Astrocyte (in vitro differentiated cells and primary cell): Measurements from ENCODE around the gene ZNF19. TPM values are rescaled to one million over a fixed set of nuclear protein-coding genes. Genes with fewer than 3 reads are reported as not detected.

Experiments used
- DNase-seq: peaks from one replicate; pipeline ENCODE4 v3.0.0-alpha.2; 2010; ENCODE audit warnings: low read depth
- FAIRE-seq: peaks from 2 replicates; lab custom pipeline; 2011; peaks lifted over from hg19 to GRCh38; lab: Jason Lieb, UNC
- H2AFZ ChIP-seq: 2 replicates; pipeline ENCODE4 v1.6.0; 2012; ENCODE audit warnings: low read depth, low read length, inconsistent platforms
- H3K27ac ChIP-seq: 2 replicates; pipeline ENCODE4 v1.5.1; 2011; ENCODE audit warnings: low read depth, low read length, inconsistent platforms
- H3K27me3 ChIP-seq: 2 replicates; pipeline ENCODE4 v1.6.0; 2011; ENCODE audit warnings: low read length, inconsistent platforms; ENCODE audit not compliant: insufficient read depth
- H3K36me3 ChIP-seq: 2 replicates; pipeline ENCODE4 v1.5.1; 2011; ENCODE audit warnings: low read length, inconsistent platforms; ENCODE audit not compliant: insufficient read depth
- H3K4me1 ChIP-seq: 2 replicates; pipeline ENCODE4 v1.5.1; 2011; ENCODE audit warnings: low read length, inconsistent platforms; ENCODE audit not compliant: insufficient read depth
- H3K4me2 ChIP-seq: 2 replicates; pipeline ENCODE4 v1.6.0; 2012; ENCODE audit warnings: low read length, inconsistent platforms
- H3K4me3 ChIP-seq: 2 replicates; pipeline ENCODE4 v1.5.1; 2011; ENCODE audit warnings: low read depth, mild to moderate bottlenecking, low read length, inconsistent platforms; ENCODE audit not compliant: insufficient read depth
- H3K79me2 ChIP-seq: 2 replicates; pipeline ENCODE4 v1.6.0; 2012; ENCODE audit warnings: mild to moderate bottlenecking, low read length, inconsistent platforms; ENCODE audit not compliant: insufficient read depth
- H3K9ac ChIP-seq: 2 replicates; pipeline ENCODE4 v1.6.0; 2012; ENCODE audit warnings: mild to moderate bottlenecking, low read length, inconsistent platforms
- H3K9me3 ChIP-seq: 2 replicates; pipeline ENCODE4 v1.5.1; 2012; ENCODE audit warnings: low read depth, mild to moderate bottlenecking, low read length, inconsistent platforms; ENCODE audit not compliant: insufficient read depth
- H4K20me1 ChIP-seq: 2 replicates; pipeline ENCODE4 v1.6.0; 2012; ENCODE audit warnings: low read length, inconsistent platforms; ENCODE audit not compliant: insufficient read depth
- H3K27ac Mint-ChIP-seq: one replicate; pipeline ENCODE4 v1.8.0; 2021; ENCODE audit warnings: mild to moderate bottlenecking, mixed read lengths; ENCODE audit not compliant: unreplicated experiment
- H3K27me3 Mint-ChIP-seq: one replicate; pipeline ENCODE4 v1.8.0; 2021; ENCODE audit warnings: low read depth, mixed read lengths; ENCODE audit not compliant: unreplicated experiment
- H3K36me3 Mint-ChIP-seq: one replicate; pipeline ENCODE4 v1.8.0; 2021; ENCODE audit warnings: low read depth, mixed read lengths; ENCODE audit not compliant: unreplicated experiment
- H3K4me1 Mint-ChIP-seq: one replicate; pipeline ENCODE4 v1.8.0; 2021; ENCODE audit warnings: low read depth, mixed read lengths; ENCODE audit not compliant: unreplicated experiment
- H3K4me3 Mint-ChIP-seq: one replicate; pipeline ENCODE4 v1.8.0; 2021; ENCODE audit warnings: mild to moderate bottlenecking, moderate library complexity, mixed read lengths; ENCODE audit not compliant: unreplicated experiment
- H3K9me3 Mint-ChIP-seq: one replicate; pipeline ENCODE4 v1.8.0; 2021; ENCODE audit warnings: mild to moderate bottlenecking, mixed read lengths; ENCODE audit not compliant: unreplicated experiment
- CTCF ChIP-seq: IDR thresholded peaks from 2 replicates; pipeline ENCODE4 v1.5.1; 2011; ENCODE audit warnings: low read depth, mild to moderate bottlenecking, inconsistent platforms, low read length, moderate library complexity; ENCODE audit not compliant: insufficient read depth
- EZH2 ChIP-seq: IDR thresholded peaks from 2 replicates; pipeline ENCODE4 v1.6.1; 2012; ENCODE audit warnings: mild to moderate bottlenecking, low read length, inconsistent platforms; ENCODE audit not compliant: insufficient read depth
- total RNA-seq: library from RNA; stranded (reverse); gene quantifications from 2 replicates; pipeline ENCODE4 v1.2.1, GENCODE V29; 2021

ZNF19 gene
- total RNA-seq, 1 donor from 2014 or later: 2.9 TPM

DNA sequence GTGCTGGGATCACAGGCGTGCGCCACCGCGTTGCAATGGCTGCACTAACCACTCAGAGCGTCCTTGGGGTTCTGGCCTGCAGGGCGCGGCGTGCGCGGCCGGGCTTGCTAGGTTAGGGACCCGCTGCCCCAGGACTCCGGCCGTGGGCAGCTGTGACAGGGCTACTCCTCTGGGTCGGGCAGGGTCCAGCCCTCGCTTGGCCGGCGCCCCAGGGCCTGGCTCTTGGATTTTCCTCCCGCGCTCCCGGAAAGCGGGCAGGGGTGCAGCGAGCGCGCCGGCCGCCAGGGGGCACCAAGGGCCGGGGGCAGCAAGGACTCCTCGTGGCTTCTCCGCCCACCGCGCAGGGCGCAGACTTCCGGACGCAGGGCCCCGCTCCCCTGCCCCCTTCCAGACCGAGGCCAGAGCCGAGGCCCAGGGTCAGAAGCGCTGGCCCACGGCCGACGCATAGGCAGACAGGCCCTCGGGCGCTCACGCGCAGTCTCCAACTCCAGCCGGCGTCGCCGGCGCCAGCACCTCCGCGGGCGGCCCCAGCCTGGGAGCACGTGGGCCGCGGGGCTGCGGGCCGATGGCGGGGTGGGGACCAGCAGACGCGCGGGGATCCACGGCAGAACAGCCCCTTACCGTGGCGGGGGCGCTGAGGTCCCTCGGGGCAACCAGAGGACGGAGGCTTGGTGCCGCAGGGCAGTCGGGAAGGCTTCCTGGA is 47.6 kb downstream of the ZNF19 start:
- peaks cover 26% of the 10 kb centered on the region for H3K9me3 Mint-ChIP-seq
- peaks cover 3% of the 10 kb centered on the region for H3K4me1 Mint-ChIP-seq
- TF ChIP-seq EZH2 (no peak), CTCF (no peak)
- H3K36me3 Mint-ChIP-seq: peaks cover 6% of the 10 kb centered on the region
- Histone ChIP-seq H3K36me3 (no peaks in the 10 kb centered on the region), H3K27ac (no peak overlapping the region), H2AFZ (no peak overlapping the region), H3K9ac (no peak overlapping the region), H3K27me3 (no peaks in the 10 kb centered on the region), H4K20me1 (no peaks in the 10 kb centered on the region), H3K79me2 (no peaks in the 10 kb centered on the region), H3K4me2 (no peak overlapping the region), H3K4me3 (no peak overlapping the region), H3K4me1 (no peaks in the 10 kb centered on the region), H3K9me3 (peaks cover 19% of the 10 kb centered on the region)
- H3K4me3 Mint-ChIP-seq: no peak overlapping the region
- no peak for FAIRE-seq
- peaks cover 18% of the 10 kb centered on the region for H3K27me3 Mint-ChIP-seq
- no peak overlapping the region for H3K27ac Mint-ChIP-seq
- DNase-seq: no peak

DNA sequence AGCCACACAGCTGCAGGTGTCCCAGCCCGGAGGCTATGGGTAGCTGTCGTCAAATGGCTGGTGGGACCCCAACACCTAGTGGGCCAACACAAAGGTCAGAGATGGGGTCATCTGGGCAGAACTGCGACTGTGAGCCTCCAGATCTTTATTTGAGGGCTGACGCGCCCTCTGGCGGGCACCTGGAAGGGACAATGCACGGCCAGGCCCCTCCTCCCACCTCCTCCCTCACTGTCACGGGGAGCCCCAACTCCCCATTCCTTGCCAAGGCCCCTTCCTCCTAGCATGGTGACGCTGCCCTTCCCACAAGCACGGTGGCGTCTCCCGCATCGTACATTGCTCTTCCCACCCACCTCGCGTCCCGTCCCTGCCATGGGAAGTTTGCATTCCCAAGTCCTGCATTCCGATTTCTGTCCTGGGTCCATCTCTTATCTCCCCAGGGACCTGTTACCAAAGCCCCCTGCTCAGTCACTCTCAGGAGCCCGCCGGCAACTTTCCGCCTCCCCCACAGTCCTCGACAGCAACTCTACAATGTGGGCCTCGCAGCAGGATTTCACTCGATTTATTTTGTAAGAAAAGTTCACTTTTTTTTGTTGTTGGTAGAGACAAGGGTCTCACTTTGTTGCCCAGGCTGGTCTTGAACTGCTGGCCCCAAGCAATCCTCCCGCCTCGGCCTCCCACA is 48.3 kb downstream of the ZNF19 start:
- no peaks in the 10 kb centered on the region for H3K4me1 ChIP-seq

More for the DNA sequence above, 48.3 kb downstream of the ZNF19 start:
- Histone ChIP-seq H3K9ac (no peak overlapping the region), H3K27ac (no peak overlapping the region), H3K79me2 (no peaks in the 10 kb centered on the region), H4K20me1 (no peaks in the 10 kb centered on the region), H2AFZ (no peak overlapping the region), H3K9me3 (peaks cover 14% of the 10 kb centered on the region), H3K4me3 (no peak overlapping the region), H3K36me3 (no peaks in the 10 kb centered on the region), H3K4me2 (no peak overlapping the region), H3K27me3 (no peaks in the 10 kb centered on the region)
- TF ChIP-seq EZH2 (no peak), CTCF (no peak)
- peaks cover 3% of the 10 kb centered on the region for H3K4me1 Mint-ChIP-seq
- no peak for FAIRE-seq
- H3K36me3 Mint-ChIP-seq: peaks cover 6% of the 10 kb centered on the region
- peaks cover 24% of the 10 kb centered on the region for H3K27me3 Mint-ChIP-seq
- peaks cover 22% of the 10 kb centered on the region for H3K9me3 Mint-ChIP-seq
- no peak for DNase-seq
- H3K27ac Mint-ChIP-seq: no peak overlapping the region
- H3K4me3 Mint-ChIP-seq: no peak overlapping the region
